Adrenal gland (tissue), 5 donors: ENCODE results near the gene BCOR.

ENCODE experiments used
- CTCF ChIP-seq, 6 experiments: fragments of 450-650 bp in 4 of 6; fragments of 200-600 bp in 2 of 6; sonication (generic) in 1 of 6; IDR thresholded peaks; 1 replicate in 5 of 6; 2 replicates in 1 of 6; pipeline versions ENCODE4 v1.5.1 to v1.8.0; 2016 to 2021; ENCODE audit warnings: antibody characterized with exemption in 6 of 6, mild to moderate bottlenecking in 2 of 6, moderate library complexity in 1 of 6
- POLR2A ChIP-seq, 2 donors: fragments of 450-650 bp; IDR thresholded peaks; one replicate each; pipeline ENCODE4 v1.6.1; 2017; ENCODE audit warnings: antibody characterized with exemption in 2 of 2, mild to moderate bottlenecking in 2 of 2, moderate library complexity in 1 of 2
- donor health status: DM: no; HTN: no; CAD: no.

GRCh38 chrX:40022421-40022820, 75.3 kb downstream of the BCOR start:
- TF ChIP-seq POLR2A (IDR thresholded peaks at IDR 0.05) (no peak), CTCF (IDR thresholded peaks at IDR 0.05) (no peak)
